ENCODE data around the gene TIGD3.

DNA sequence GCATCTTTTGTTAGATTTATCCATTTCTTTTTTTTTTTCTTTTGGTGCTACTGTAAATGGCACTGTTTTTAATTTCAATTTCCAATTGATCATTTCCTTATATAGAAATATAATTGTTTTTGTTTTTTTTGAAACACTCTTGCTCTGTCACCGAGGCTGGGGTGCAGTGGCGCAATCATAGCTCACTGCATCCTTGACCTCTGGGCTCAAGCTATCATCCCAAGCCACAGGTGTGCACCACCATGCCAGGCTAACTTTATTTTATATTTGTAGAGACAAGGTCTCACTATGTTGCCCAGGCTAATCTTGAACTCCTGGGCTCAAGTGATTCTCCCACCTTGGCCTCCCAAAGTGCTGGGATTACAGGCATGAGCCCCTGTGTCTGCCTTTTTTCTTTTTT, 48.2 kb downstream of the TIGD3 start:
- TF ChIP-seq, protein P1, sequence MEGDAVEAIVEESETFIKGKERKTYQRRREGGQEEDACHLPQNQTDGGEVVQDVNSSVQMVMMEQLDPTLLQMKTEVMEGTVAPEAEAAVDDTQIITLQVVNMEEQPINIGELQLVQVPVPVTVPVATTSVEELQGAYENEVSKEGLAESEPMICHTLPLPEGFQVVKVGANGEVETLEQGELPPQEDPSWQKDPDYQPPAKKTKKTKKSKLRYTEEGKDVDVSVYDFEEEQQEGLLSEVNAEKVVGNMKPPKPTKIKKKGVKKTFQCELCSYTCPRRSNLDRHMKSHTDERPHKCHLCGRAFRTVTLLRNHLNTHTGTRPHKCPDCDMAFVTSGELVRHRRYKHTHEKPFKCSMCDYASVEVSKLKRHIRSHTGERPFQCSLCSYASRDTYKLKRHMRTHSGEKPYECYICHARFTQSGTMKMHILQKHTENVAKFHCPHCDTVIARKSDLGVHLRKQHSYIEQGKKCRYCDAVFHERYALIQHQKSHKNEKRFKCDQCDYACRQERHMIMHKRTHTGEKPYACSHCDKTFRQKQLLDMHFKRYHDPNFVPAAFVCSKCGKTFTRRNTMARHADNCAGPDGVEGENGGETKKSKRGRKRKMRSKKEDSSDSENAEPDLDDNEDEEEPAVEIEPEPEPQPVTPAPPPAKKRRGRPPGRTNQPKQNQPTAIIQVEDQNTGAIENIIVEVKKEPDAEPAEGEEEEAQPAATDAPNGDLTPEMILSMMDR (optimal IDR thresholded peaks at IDR 0.05 in 1 of 3, IDR thresholded peaks at IDR 0.05 in 1 of 3, conservative IDR thresholded peaks at IDR 0.05 in 1 of 3; ENCODE audit: extremely low read depth in 1 of 3, insufficient read depth in 2 of 3, low read length in 3 of 3) = no peak
- no peak for TF ChIP-seq EZH2 (IDR thresholded peaks at IDR 0.05; ENCODE audit: low read length)
